WTC11 (cell line): ENCODE data around the gene DYRK1A. TPM values are rescaled to one million over a fixed set of nuclear protein-coding genes. Genes with fewer than 3 reads are reported as not detected.

Experiments used
- ATAC-seq: fragments of 200-7000 bp; cut with Tn5 transposase; 2 replicates; pipeline ENCODE4 v1.10.0; 2021; ENCODE audit warnings: mild to moderate bottlenecking, moderate library complexity
- CTCF ChIA-PET: fragments of 300-600 bp; sonication (Branson Sonifier 250); formaldehyde crosslinking; loops from one replicate; lab custom pipeline; 2021; ENCODE audit warnings: antibody characterized with exemption; lab: Charles Lee
- POLR2A ChIA-PET: fragments of 350-600 bp; sonication (Branson Sonifier 250); formaldehyde crosslinking; loops from one replicate; lab custom pipeline; 2021; ENCODE audit warnings: antibody characterized with exemption; lab: Charles Lee
- DNase-seq: peaks from one replicate; pipeline ENCODE4 v3.0.0; 2021; ENCODE audit warnings: low spot score
- H3K27ac Mint-ChIP-seq: 2 replicates; pipeline ENCODE4 v1.8.0; 2021; ENCODE audit warnings: mixed read lengths
- H3K27me3 Mint-ChIP-seq: 2 replicates; pipeline ENCODE4 v1.8.0; 2021; ENCODE audit warnings: low read depth, mild to moderate bottlenecking, moderate library complexity, mixed read lengths
- H3K36me3 Mint-ChIP-seq: 2 replicates; pipeline ENCODE4 v1.8.0; 2021; ENCODE audit warnings: mixed read lengths
- H3K4me1 Mint-ChIP-seq: 2 replicates; pipeline ENCODE4 v1.8.0; 2022; ENCODE audit warnings: mixed read lengths
- H3K4me3 Mint-ChIP-seq: 2 replicates; pipeline ENCODE4 v1.8.0; 2021; ENCODE audit warnings: mild to moderate bottlenecking, moderate library complexity, mixed read lengths
- H3K9me3 Mint-ChIP-seq: 2 replicates; pipeline ENCODE4 v1.8.0; 2021; ENCODE audit warnings: mixed read lengths
- ARID4B ChIP-seq: sonication (generic); formaldehyde crosslinking; IDR thresholded peaks from 2 replicates; pipeline ENCODE4 v1.8.0; 2023; ENCODE audit warnings: missing genetic modification reagents, mild to moderate bottlenecking, borderline replicate concordance
- ATF2 ChIP-seq: sonication (generic); formaldehyde crosslinking; IDR thresholded peaks from 2 replicates; pipeline ENCODE4 v1.8.1; 2022; ENCODE audit warnings: low read depth, missing genetic modification reagents, borderline replicate concordance
- CDX4 ChIP-seq: fragments of 250-450 bp; sonication (Bioruptor Pico); IDR thresholded peaks from 2 replicates; pipeline ENCODE4 v1.9.0; 2021; ENCODE audit warnings: moderate library complexity, mild to moderate bottlenecking, inconsistent platforms, borderline replicate concordance
- E2F1 ChIP-seq: sonication (generic); formaldehyde crosslinking; IDR thresholded peaks from 2 replicates; pipeline ENCODE4 v1.8.0; 2022; ENCODE audit warnings: mild to moderate bottlenecking, missing genetic modification reagents
- ESRRA ChIP-seq: sonication (generic); formaldehyde crosslinking; IDR thresholded peaks from 2 replicates; pipeline ENCODE4 v1.8.1; 2022; ENCODE audit warnings: mild to moderate bottlenecking, missing genetic modification reagents, borderline replicate concordance
- HMGA2 ChIP-seq: fragments of 250-450 bp; sonication (Bioruptor Pico); IDR thresholded peaks from 2 replicates; pipeline ENCODE4 v1.4.0; 2021; ENCODE audit warnings: mild to moderate bottlenecking, moderate library complexity
- JAZF1 ChIP-seq: fragments of 250-450 bp; sonication (Bioruptor Pico); IDR thresholded peaks from 2 replicates; pipeline ENCODE4 v1.9.0; 2021; ENCODE audit warnings: moderate library complexity, mild to moderate bottlenecking, inconsistent platforms
- NFATC4 ChIP-seq: fragments of 250-450 bp; sonication (Bioruptor Pico); IDR thresholded peaks from 2 replicates; pipeline ENCODE4 v1.9.0; 2021; ENCODE audit warnings: mild to moderate bottlenecking
- PRRX2 ChIP-seq: fragments of 250-450 bp; sonication (Bioruptor Pico); IDR thresholded peaks from 2 replicates; pipeline ENCODE4 v1.8.0; 2021; ENCODE audit warnings: mild to moderate bottlenecking
- RORB ChIP-seq: fragments of 250-450 bp; sonication (Bioruptor Pico); IDR thresholded peaks from 2 replicates; pipeline ENCODE4 v1.9.0; 2021; ENCODE audit warnings: mild to moderate bottlenecking
- USF1 ChIP-seq: sonication (generic); formaldehyde crosslinking; IDR thresholded peaks from 2 replicates; pipeline ENCODE4 v1.8.0; 2022; ENCODE audit warnings: mild to moderate bottlenecking, missing genetic modification reagents
- ZBTB43 ChIP-seq: sonication (generic); formaldehyde crosslinking; IDR thresholded peaks from 2 replicates; pipeline ENCODE4 v1.8.1; 2023; ENCODE audit warnings: mild to moderate bottlenecking, missing genetic modification reagents
- ZNF281 ChIP-seq: sonication (generic); formaldehyde crosslinking; IDR thresholded peaks from 2 replicates; pipeline ENCODE4 v1.8.0; 2023; ENCODE audit warnings: mild to moderate bottlenecking, missing genetic modification reagents
- ZNF396 ChIP-seq: fragments of 250-450 bp; sonication (Bioruptor Pico); IDR thresholded peaks from 2 replicates; pipeline ENCODE4 v1.8.0; 2021; ENCODE audit warnings: mild to moderate bottlenecking, moderate library complexity, borderline replicate concordance
- ZNF423 ChIP-seq: fragments of 250-450 bp; sonication (Bioruptor Pico); IDR thresholded peaks from 2 replicates; pipeline ENCODE4 v2.1.2; 2022; ENCODE audit warnings: mild to moderate bottlenecking, moderate library complexity
- ZNF425 ChIP-seq: fragments of 250-450 bp; sonication (Bioruptor Pico); conservative IDR thresholded peaks from 2 replicates; pipeline ENCODE4 v1.9.0; 2021; ENCODE audit warnings: mild to moderate bottlenecking
- total RNA-seq: library from RNA; stranded (reverse); gene quantifications from 3 replicates; pipeline ENCODE4 v1.2.3, GENCODE V29; 2021

Gene DYRK1A
- total RNA-seq, 1 experiment from 2014 or later, result 56.5 TPM

- TF ChIP-seq ARID4B (no peak), HMGA2 (CRISPR knock-in tag) (no peak), ZBTB43 (CRISPR knock-in tag) (no peak), ZNF396 (CRISPR knock-in tag) (no peak), JAZF1 (CRISPR knock-in tag) (no peak)
Observed at GRCh38 chr21:37425001-37425400, 58.4 kb downstream of the DYRK1A start (continued).

- ChIA-PET POLR2A (no interaction called here), CTCF (no interaction called here)
- Mint-ChIP-seq H3K36me3 (peaks cover 14% of the 10 kb centered on the region), H3K27ac (peak overlapping the region; percentile 62; the same call in 1 of the 2 replicates), H3K9me3 (peaks cover 10% of the 10 kb centered on the region), H3K4me1 (peaks cover 52% of the 10 kb centered on the region), H3K27me3 (no peaks in the 10 kb centered on the region), H3K4me3 (no peak overlapping the region)
- no peak for ATAC-seq
- TF ChIP-seq USF1, result no peak
- TF ChIP-seq PRRX2, result no peak
- TF ChIP-seq CDX4, result no peak
- no peak for DNase-seq
Observed at GRCh38 chr21:37425684-37426083, 59.1 kb downstream of the DYRK1A start.

- H3K27me3 Mint-ChIP-seq, result no peaks in the 10 kb centered on the region
- ChIA-PET CTCF (no interaction called here), POLR2A (no interaction called here)
- TF ChIP-seq CDX4 (no peak), ZNF425 (no peak), ZNF281 (CRISPR knock-in tag) (no peak), E2F1 (CRISPR knock-in tag) (no peak), ESRRA (CRISPR knock-in tag) (no peak), ATF2 (no peak), ZNF423 (CRISPR knock-in tag) (no peak), NFATC4 (CRISPR knock-in tag) (no peak), RORB (no peak)
- TF ChIP-seq, all 79 proteins: peak for 0
- no peak overlapping the region for H3K27ac Mint-ChIP-seq
- H3K4me1 Mint-ChIP-seq, result peaks cover 56% of the 10 kb centered on the region
- peaks cover 10% of the 10 kb centered on the region for H3K9me3 Mint-ChIP-seq
- no peak overlapping the region for H3K4me3 Mint-ChIP-seq
- DNase-seq, result no peak
- H3K36me3 Mint-ChIP-seq, result peaks cover 14% of the 10 kb centered on the region
- ATAC-seq, result no peak
Observed at GRCh38 chr21:37427221-37427620, 60.6 kb downstream of the DYRK1A start.
